GM21825 (cell line): ENCODE results near the gene TNFRSF13B.
"Not testable (repeated sequence)": the region's sequence is repeated elsewhere in the genome, so short reads cannot be mapped to it uniquely, and the experiment has no call there.

Source experiments
- ATAC-seq: cut with Tn5 transposase; IDR thresholded peaks from one replicate; pipeline ENCODE4 v1.9.1; 2021; ENCODE audit warnings: mild to moderate bottlenecking, moderate library complexity; ENCODE audit not compliant: unreplicated experiment

The TNFRSF13B gene

DNA sequence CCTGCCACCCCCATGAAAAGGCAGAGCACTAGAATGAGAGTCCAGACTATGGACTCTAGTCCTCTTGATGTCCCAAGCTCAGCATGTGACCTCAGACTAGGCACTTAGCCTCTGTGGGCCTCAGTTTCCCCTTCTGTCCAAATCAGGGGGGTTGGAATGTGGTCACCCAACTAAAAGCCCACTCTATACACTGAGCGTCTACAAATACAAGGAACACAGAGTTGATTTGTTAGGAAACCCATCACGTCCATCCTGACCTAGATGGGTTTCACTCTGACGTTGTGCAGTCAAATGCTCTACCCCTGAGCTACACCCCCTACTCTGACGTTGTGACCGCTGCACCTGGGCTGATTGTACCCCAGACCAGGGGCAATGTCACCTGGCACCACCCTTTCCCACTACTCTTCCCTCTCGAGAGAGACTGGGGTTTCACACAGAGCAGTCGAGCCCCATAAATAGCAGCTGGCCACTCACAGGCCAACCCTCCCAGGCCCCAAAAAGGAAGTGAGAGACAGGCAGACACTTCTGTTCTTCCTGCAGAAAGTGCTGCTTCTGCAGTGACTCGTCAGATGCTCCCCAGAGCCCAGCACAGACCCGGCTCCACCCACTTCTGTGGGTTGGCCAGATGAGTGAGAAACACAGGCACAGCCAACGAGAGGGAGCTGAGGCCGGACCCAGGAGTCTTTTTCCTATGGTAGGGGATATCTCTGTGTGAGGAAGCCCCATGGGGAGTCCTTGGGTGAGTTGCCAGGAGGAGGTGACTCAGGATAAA, 16.1 kb upstream of the TNFRSF13B start:
- peak; percentile 61 for ATAC-seq

DNA sequence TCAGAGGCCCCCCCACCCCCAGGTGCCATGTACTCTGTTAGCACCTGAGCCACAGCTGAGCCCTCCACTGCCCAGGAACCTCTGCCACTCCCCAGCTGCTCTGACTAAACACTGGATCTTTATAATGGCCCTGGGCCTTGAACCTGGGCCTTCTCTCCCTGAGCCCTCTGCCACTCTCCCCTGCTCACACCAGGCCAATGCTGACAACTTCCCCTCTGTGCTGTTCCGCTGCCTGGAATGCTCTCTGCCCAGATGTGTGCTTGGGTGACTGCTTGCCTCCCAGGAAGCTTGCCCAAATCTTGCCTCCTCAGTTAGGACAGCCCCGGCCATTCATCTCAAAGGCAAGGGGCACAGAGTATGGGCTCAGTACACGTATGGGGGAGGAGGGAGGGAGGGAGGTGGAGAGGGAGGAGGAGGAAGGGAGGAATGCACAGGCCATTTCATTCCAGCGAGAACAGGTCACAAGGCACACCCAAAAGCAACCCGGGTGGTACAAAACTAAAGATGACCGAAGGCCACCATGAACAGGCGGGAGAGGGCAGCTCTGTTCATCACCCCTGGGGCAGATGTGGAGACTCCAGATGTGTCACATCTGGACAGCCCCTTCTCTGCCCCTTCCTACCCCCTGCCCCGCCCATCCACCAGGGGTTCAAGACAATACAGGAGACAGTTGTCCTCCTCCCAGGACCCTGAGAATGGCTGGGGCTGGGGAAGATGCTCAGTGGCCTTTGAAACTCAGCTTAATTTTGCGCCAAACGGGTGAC, 15.3 kb upstream of the TNFRSF13B start:
- no peak for ATAC-seq

DNA sequence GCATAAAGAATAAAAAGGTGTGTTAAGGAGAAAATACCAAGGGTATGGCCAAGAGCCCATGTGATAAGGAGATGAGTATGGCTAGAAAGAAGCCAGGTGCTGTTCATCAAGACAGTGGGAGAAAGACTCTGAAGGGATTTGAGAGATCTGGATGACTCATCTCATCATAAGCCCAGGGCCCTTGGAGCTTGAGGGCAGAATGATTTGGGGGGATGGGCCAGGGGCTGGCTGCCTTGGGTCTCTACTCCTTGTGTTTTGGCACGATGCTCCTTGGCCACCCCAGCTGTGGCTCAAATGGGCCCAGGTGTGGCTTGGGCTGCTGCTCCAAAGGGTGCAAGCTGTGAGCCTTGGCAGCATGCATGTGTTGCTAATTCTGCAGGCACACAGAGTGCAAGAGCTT, 14.5 kb upstream of the TNFRSF13B start:
- no peak for ATAC-seq

DNA sequence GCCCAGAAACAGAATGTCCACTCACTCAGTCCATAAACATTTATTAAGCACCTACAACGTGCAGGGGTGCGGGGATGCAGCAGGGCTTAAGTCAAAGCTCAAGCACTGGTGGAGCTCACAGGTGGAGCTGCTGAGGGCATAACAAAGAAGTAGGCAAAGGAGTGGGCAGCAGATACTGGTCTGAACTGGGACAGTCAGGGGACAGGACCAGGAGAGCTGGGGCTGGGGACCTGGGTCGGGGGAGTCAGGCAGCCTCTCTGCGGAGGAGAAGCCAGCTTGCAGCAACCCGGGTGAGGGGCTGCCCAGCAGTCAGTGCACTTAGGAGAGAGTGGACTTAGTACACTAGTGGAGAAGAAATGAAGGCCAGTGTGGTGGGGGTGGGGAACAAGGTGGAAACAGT, 10.0 kb upstream of the TNFRSF13B start:
- ATAC-seq: no peak

DNA sequence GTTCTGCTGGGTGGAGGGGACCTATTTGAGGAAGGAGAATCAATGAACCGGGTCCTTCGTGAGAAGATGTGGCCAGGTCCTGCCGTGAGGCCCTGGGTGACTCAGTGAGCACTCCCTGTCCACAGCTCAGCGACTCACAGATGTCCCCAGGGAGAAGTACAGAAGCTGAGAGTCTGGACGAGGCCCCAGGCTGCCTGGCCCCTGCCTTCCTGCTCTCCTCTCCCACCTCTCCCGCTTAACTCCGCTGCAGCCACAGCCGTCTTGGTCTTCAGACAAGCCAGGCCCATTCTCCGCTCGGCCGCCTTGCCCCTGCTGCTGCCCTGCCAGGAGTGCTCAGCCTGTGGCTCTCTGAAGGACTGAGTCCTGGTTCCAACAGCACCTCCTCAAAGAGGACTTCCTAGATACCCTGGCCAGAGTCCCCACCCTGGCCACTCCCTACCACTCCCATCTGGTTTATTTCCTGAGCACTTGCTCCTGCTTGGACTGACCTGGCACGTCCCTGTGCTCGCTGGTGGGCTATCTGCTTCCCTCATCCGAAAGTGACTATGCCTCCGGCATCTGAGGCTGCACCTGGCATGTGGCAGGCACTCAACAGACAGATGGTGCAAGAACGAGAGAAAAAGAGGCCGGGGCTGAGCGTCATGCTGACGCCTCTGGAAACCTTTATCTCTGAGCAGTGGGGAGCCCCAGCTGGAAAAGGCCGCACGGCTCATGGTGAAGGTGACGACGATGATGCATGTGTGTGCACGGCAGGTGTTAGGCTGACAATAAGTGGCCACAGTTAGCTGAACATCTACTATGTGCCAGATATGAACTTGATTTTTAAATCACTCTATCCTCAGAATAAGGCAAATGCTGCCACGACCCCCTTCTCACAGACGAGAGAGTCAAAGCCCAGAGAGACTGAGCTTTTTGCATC, 9.2 kb upstream of the TNFRSF13B start:
- ATAC-seq: peak; percentile 50

DNA sequence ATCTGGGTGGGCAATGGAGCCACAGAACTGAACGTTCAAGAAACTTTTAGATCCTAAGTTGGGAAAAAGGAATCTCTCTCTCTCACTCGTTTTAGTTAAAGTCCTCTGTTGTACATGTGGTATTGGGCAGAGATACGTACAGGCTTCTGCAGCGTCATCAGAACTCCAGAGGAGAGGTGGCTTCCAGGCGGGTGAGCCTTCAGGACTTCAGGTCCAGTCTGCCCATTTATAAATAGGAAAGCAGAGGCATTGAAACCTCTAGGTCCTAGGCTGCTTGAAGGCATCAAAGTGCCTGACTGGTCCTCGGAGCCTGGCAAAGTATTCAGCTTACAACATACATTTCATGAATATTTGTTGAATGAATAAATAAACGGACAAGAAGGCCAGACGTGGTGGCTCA, 8.1 kb upstream of the TNFRSF13B start:
- no peak for ATAC-seq

DNA sequence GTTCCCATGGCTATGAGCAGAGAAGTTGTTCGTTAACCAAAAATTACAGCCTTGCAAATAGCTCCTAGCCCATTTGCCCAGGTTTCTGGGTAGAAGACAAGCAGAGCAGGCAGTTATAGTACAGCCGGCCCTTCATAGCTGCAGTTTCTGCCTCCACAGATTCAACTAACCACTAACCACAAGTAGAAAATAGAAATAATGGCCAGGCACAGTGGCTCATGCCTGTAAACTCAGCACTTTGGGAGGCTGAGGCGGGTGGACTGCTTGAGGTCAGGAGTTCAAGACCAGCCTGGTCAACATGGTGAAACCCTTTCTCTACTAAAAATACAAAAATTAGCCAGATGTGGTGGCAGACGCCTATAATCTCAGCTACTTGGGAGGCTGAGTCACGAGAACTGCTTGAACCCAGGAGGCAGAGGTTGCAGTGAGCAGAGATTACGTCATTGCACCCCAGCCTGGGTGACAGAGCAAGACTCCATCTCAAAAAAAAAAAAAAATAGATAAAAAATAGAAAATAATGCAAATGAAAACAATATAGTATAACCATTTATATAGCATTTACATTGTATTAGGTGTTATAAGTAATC, 7.4 kb upstream of the TNFRSF13B start:
- not testable (repeated sequence) for ATAC-seq

DNA sequence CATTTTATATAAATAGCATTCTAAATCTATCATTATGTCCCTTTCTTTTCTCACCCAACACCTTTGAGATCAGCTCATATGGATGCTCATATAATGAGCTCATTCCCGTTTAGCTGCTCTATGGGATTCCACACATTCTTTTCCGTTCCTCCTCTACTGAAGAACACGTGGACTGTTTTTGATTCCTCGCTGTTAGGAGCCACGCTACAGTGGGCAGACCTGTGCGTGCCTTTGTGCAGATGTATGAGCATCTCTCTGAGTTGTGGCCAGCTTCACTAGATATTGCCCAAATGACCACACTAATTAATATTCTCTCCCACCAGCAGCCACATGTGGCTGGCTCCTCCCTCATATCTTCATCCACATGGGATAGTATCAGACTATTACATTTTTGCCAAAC, 6.0 kb upstream of the TNFRSF13B start:
- ATAC-seq: no peak

DNA sequence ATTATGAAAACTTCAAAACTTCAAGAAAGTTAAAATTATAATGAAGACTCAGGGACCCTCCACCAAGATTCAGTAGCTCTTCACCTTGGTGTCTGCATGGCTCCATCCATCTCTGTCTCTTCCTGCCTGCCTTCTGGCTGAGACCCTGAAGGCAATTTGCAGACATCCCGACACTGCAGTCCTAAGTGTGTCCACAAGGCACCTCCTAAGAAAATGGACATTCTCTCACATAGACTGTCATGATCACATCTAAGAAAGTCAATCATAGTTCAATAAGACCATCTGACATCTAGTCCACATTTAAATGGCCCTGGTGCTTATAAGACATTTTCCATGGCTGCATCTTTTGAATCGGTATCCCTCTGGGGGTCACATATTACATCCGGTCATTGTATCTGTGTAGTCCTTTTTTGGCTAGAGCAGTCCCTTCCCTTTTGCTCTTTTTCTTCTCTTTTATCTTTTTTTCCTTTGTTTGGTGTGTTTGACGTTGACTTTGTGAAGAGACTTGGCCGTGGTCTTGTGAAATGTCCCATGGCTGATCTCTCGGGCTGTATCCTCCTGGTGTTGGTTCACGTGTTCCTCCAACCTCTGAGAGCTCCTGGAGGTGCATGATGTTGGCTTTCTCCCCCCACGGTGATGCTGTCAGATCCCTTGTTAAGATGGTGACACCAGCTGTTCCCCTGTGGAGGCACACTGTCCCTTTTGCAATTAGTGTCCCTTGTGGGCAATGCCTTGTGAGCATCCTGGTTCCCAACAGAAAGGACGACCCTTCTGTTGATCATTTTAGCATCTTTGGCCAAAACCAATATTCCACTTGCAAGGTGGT, 5.0 kb upstream of the TNFRSF13B start:
- no peak for ATAC-seq

DNA sequence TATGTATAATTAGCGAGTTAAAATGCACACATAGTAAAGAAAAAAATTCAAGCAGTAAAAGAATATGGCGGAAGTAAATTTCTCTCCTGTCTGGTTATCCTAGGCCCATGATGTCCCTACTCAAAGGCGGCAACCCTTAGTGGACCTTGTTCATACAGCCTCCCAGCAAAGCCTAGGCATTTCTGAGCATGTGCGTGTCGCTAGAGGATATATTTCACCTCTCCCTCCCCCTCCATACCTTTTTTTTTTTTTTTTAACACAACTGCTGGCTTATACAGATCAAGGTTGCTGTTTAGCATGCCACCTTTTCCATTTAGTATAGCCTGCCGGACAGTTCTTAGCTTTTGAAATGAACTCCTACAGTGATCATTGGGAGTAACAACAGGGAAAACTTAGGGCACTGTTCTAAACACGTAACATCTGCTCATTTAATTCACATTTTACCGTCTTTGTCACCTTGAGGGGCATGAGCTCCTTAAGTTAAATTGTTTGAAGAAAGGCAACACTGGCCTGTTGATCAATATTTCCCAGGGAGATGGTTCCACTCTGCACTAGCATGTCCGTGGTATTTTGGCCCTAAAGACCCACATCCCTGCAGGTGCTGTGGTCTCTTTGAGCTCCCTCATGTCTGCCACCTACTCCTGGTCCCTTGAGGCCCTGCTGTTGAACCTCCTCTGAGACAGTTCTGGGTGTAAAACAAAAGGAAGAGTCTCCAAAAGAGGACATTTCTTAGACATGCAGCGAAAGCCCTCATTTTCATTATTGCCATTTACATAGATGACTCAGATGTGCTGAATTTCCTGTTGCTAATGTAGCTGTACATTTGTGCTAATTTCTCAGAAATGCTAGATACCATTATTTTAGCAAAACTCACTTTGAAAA, 4.1 kb upstream of the TNFRSF13B start:
- no peak for ATAC-seq

DNA sequence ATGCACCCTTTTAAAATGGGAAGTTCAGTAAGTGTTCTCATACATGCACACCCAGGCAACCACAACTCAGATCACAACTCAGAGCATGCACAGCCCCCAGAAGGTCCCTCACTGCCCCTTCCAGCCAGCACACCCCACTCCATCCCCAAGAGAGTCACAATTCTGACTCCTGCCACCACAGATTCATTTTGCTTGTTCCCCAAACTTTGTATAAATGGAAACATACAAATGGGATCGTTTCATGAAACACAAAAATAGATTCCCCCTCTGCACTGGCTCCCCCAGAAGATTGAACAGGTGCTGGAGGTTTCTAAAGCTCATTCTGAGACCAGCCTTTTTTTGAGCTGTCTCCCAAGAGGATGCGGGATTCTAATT, 3.3 kb upstream of the TNFRSF13B start:
- ATAC-seq: no peak

DNA sequence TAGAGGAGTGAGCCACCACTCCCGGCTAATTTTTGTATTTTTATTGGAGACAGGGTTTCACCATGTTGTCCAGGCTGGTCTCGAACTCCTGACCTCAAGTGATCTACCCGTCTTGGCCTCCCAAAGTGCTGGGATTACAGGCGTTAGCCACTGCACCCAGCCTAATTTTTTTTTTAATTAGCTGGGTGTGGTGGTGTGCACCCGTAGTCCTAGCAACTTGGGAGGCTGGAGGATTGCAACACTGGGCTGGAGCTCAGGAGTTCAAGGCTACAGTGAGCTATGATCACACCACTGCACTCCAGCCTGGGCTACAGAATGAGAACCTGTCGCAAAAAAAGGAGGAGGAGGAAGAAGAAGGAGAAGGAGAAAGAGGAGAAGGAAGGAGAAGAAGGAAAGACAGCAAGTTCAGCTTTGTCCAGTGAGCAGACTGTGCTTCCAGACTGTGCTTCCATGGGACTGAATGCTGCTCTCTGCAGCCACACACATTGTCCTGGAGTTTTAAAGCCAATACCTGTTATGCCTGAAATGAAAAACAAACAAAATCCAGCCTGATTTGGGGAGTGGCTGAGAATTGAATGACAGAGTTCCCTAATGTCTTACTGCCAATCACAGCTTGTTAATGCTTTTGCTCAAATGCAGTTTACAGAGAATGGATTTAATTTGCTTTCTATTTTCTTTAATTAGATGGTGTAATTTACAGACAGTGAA, 2.8 kb upstream of the TNFRSF13B start:
- no peak for ATAC-seq

DNA sequence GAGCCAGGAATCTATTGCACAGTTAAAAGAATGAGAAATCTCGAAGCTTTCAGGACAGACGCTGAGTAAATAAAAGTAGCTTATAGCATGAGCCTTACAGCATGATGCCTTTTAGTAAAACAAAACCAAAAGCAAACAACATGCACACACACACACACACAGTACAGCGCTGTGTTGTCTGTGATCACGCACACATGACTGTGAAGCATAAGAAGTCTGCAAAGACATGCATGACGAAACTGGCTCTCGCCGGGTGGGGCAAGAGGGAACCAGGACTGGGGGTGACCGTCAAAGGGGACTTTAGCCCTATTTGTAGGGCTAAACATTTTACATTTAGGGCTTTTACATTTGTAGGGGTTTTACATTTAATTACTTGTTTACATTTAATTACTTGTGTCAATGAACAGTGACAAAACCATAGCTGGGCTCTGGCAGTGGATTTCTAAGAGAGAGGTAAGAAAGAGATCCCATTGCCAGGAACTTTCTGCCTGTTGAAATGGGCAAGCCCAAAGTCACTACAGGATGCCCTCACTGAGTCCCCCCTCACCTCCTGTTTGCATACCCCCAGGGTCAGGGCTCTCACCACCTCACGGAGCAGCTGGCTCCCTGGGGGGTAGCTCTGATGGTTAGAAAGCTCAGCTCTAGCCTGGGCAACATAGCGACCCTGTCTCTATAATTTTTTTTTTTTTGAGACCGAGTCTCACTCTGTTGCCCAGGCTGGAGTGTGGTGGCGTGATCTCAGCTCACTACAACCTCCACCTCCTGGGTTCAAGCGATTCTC, 2.0 kb upstream of the TNFRSF13B start:
- peak; percentile 22 for ATAC-seq

DNA sequence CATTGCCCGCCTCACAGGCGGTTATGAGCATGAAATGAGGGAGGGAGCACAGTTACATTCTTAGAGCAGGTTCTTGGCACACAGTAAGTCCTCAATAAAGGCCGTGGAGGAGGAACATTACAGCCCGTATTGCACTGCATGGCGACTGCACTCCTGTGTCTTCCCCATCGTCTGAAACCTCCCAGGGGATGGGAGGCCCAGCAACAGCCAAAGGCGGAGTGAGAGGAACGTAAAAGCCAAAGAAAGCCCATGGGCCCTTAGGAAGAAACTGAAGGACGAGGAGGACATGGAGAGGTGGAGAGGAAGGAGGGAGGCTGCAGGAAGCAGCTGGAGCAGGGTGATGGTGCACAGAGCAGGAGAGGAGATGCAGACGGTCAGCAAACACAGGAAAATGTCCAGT, 1.1 kb upstream of the TNFRSF13B start:
- ATAC-seq: not testable (repeated sequence)

DNA sequence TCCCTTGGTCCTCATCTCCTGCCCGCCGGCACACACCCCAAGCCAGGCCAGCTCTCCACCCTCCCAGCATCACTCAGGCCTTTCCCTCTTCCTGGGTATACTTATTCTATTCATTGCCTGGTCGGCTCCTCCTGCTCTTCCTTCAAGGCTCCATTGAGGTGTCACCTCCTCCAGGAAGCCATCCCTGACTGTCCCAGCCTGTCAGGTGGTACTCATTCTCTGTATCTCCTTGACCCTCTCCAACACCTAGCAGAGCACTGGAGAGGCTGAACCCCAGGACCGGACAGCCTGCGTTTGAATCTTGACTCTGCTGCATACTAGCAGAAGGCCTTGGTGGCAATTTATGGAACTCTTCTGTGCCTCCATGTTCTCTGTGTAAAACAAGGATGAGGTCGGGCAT, 428 bp upstream of the TNFRSF13B start:
- ATAC-seq: no peak

DNA sequence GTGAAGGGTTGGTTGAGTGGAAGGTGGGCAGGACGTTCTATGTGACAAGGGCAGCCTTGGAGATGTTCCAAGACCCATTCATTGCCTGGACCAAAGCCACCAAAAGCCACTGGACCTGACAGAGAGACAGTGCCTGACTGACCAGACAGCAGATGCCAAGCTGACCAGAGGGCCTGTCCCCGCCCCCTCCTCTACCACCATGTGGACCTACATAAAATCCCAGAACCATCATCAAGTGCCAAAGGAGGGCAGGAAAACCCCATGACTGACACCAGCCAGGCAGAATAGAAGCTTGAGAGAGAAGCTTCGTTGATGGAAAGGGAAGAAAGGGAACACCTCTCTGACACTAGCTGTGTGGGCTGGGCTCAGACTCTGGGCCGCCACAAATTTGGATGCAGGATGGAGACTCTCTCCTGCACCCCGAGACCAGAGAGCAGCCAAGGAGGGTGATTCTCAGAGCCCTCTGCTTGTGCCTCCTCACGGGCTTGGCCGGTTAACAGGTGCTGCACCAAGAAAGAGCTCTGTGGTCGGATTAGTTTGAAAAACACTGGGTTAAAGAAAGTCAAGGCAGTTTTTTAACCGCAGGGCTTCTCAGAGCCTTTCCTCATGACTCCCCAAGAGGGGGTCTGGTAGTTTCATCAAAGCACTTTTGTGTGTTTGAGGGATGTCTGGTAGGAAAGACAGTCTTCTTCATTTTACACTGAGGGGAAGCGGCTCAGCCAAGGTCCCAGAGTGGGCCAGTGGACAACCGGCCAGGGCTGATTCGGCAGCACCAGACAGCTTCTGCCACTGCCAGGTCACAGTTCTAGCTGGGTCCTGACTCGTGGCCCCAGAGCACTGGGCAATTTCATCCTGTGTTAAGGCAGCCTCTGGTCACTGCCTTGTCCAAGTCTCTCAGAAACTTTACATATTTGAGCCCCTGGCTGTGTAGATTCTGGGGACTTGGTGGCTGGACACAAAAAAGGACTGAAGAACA, 1.7 kb downstream of the TNFRSF13B start:
- no peak for ATAC-seq

DNA sequence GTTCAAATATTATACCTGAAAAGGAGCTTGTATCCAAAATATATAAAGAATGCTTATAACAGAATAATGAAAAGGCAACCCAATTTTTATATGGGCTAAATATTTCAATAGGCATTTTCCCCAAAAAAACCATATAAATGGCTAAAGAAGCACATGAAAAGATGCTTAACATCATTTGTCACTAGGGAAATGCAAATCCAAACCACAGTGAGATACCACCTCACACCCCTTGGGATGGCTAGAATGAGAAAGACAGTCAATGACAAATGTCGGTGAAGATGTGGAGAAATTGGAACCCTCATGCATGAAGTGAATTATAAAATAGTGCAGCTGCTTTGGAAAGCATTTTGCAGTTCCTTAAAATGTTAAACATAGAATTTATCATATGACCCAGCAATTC, 3.1 kb downstream of the TNFRSF13B start:
- no peak for ATAC-seq
